Astrocyte of the spinal cord (primary cell): ENCODE results near the gene ZMAT2.
"Not testable (repeated sequence)": the region's sequence is repeated elsewhere in the genome, so short reads cannot be mapped to it uniquely, and the experiment has no call there.

Experiments used
- DNase-seq: peaks from one replicate; pipeline ENCODE4 v3.0.0; 2011; ENCODE audit warnings: low read depth, low spot score
- H3K4me3 ChIP-seq: 2 replicates; pipeline ENCODE4 v1.5.1; 2011; ENCODE audit warnings: low read depth, mild to moderate bottlenecking, low read length, moderate library complexity
- CTCF ChIP-seq: IDR thresholded peaks from 2 replicates; pipeline ENCODE4 v1.5.1; 2012; ENCODE audit warnings: low read depth, mild to moderate bottlenecking, low read length, inconsistent platforms
- in situ Hi-C: cut with HindIII; loops from 2 replicates; pipeline ENCODE4 v1.10.0; 2017; ENCODE audit warnings: low sequenced_read_pairs

The ZMAT2 gene

GRCh38 chr5:140690376-140690932, 9.8 kb upstream of the ZMAT2 start:
- TF ChIP-seq CTCF, result no peak
- peak overlapping the region; percentile 84 for H3K4me3 ChIP-seq
- DNase-seq, result no peak
- in situ Hi-C loops, result no loop called here

GRCh38 chr5:140690941-140691924, 9.0 kb upstream of the ZMAT2 start, which contains the start of the genes HARS1 and HARS2:
HARS1 (minus strand) TSS chr5:140691370; CDS start chr5:140691304, 66 bp downstream.
HARS2 (plus strand) TSS chr5:140691455; CDS start chr5:140691649, 194 bp downstream.
- TF ChIP-seq CTCF, result no peak
- peak within 1 kb of the TSS; percentile 84 for H3K4me3 ChIP-seq
- DNase-seq, result peak; percentile 95
- in situ Hi-C loops, result no loop called here

GRCh38 chr5:140694276-140694675, 6.0 kb upstream of the ZMAT2 start:
- no peak for TF ChIP-seq CTCF
- no peak for DNase-seq
- H3K4me3 ChIP-seq, result no peak overlapping the region
- in situ Hi-C loops, result no loop called here

GRCh38 chr5:140696891-140697492, 3.3 kb upstream of the ZMAT2 start:
- no peak for TF ChIP-seq CTCF
- DNase-seq, result no peak
- no peak overlapping the region for H3K4me3 ChIP-seq
- in situ Hi-C loops, result no loop called here

GRCh38 chr5:140707812-140708211, 7.6 kb downstream of the ZMAT2 start:
- no peak for DNase-seq
- in situ Hi-C loops, result no loop called here
- H3K4me3 ChIP-seq, result no peak overlapping the region
- TF ChIP-seq CTCF, result no peak

GRCh38 chr5:140708787-140709186, 8.5 kb downstream of the ZMAT2 start:
- H3K4me3 ChIP-seq, in situ Hi-C loops, DNase-seq: not testable (repeated sequence)
